Tibial artery (tissue), 4 donors: Measurements from ENCODE around the gene IQGAP2.

ENCODE experiments used
- DNase-seq, 2 donors: peaks; one replicate each; pipeline ENCODE4 v3.0.0-alpha.2; 2019
- H3K27ac ChIP-seq, 2 donors: fragments of 200-600 bp; sonication (generic) in 1 of 2; 1 replicate in 1 of 2; 2 replicates in 1 of 2; pipeline ENCODE4 v1.5.1; 2018 to 2019; ENCODE audit warnings: mild to moderate bottlenecking in 1 of 2
- H3K27me3 ChIP-seq, 2 donors: fragments of 200-600 bp; sonication (generic) in 1 of 2; one replicate each; pipeline versions ENCODE4 v1.5.1 to v1.6.0; 2016 to 2019
- H3K36me3 ChIP-seq, 3 donors: fragments of 200-600 bp; sonication (generic) in 2 of 3; one replicate each; pipeline ENCODE4 v1.5.1; 2016 to 2019; ENCODE audit warnings: mild to moderate bottlenecking in 2 of 3
- H3K4me1 ChIP-seq, 4 donors: fragments of 200-600 bp; sonication (generic) in 2 of 4; 1 replicate in 3 of 4; 2 replicates in 1 of 4; pipeline ENCODE4 v1.5.1; 2016 to 2019
- H3K4me3 ChIP-seq, 2 donors: fragments of 200-600 bp; sonication (generic) in 1 of 2; 1 replicate in 1 of 2; 2 replicates in 1 of 2; pipeline ENCODE4 v1.5.1; 2018 to 2019; ENCODE audit warnings: mild to moderate bottlenecking in 2 of 2
- H3K9me3 ChIP-seq, 3 donors: fragments of 200-600 bp; sonication (generic) in 1 of 3; one replicate each; pipeline ENCODE4 v1.5.1; 2016 to 2019
- CTCF ChIP-seq, 2 experiments: fragments of 200-600 bp in 1 of 2; fragments of 450-650 bp in 1 of 2; IDR thresholded peaks; one replicate each; pipeline ENCODE4 v1.5.1; 2017 to 2019; ENCODE audit warnings: antibody characterized with exemption in 2 of 2, mild to moderate bottlenecking in 1 of 2, moderate library complexity in 1 of 2
- intact Hi-C: fragments of 100-400 bp; cut with DNase I; formaldehyde crosslinking; loops from one replicate; pipeline ENCODE4 v1.15.0; 2023; ENCODE audit warnings: low total_unique reads

IQGAP2 gene

GRCh38 chr5:76652809-76653414 is 249.8 kb downstream of the IQGAP2 start:
- no peak overlapping the region for H3K4me3 ChIP-seq
- H3K27me3 ChIP-seq, result no peaks in the 10 kb centered on the region
- no peak for DNase-seq
- H3K4me1 ChIP-seq, result no peaks in the 10 kb centered on the region
- H3K36me3 ChIP-seq, result no peaks in the 10 kb centered on the region
- no peak overlapping the region for H3K27ac ChIP-seq
- H3K9me3 ChIP-seq, result peaks cover 0 to 15% (median 14%) of the 10 kb centered on the region in 3 donors
- no peak for TF ChIP-seq CTCF (IDR thresholded peaks at IDR 0.05)
- intact Hi-C loops, result no loop called here

DNA sequence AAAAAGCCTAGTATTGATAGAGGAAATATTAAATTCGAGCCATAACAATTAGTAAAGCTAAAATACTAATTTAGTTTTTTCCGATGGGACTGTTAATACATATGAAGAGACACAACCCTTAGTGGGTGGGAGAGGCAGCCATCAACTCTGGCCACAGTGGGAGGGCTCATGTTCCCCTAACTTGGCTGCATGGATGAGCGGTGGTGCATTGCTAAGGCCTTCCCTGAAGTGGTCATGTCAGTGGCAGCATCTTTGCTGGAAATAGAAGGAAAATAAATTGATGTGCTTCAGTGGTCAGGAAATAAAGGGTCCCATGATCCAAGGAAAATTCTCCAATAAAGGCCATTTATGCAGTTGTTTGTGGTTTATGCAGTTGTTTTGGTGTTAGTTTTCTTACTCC is 254.0 kb downstream of the IQGAP2 start:
- DNase-seq, result no peak
- Histone ChIP-seq H3K4me3 (no peak overlapping the region), H3K4me1 (no peaks in the 10 kb centered on the region), H3K9me3 (no peaks in the 10 kb centered on the region), H3K27ac (no peak overlapping the region), H3K27me3 (no peaks in the 10 kb centered on the region), H3K36me3 (no peaks in the 10 kb centered on the region)
- no peak for TF ChIP-seq CTCF (IDR thresholded peaks at IDR 0.05)
- intact Hi-C loops, result no loop called here

DNA sequence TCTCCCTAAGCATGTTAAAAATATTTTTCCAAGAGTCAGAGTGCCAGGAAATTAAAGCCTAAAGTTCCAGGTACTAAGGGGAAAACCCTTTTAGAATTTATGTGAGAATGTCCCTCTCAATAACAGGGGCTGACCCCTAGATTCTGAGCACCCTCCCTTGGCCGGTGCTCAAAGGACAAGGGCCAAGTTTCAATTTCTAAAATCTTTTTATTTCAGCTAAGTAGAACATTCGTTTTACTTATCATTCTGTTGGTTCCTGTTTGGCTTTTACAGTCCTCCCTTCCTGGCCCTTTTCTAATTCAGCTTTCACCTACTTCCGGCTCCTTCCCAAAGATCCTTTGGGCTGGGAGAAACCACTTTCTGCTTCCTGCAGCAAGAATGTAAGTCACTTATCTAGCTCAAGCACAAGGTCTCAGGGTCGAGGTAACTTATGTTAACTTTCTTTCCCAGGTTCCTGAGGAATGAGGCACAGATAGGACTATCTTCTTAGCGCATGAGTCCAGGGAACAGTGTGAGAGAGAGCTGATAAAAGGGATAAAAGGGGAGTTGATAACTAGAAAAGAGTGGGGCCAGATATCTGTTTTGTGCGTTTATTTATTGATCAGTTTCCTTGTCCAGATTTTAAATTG is 254.7 kb downstream of the IQGAP2 start:
- intact Hi-C loops, result no loop called here
- TF ChIP-seq CTCF (IDR thresholded peaks at IDR 0.05), result no peak

GRCh38 chr5:76660360-76660759 is 257.3 kb downstream of the IQGAP2 start:
- intact Hi-C loops, result no loop called here

More for the DNA sequence above, 254.7 kb downstream of the IQGAP2 start:
- DNase-seq, result no peak
- Histone ChIP-seq H3K4me1 (no peaks in the 10 kb centered on the region), H3K36me3 (no peaks in the 10 kb centered on the region), H3K4me3 (no peak overlapping the region), H3K27ac (no peak overlapping the region), H3K9me3 (no peaks in the 10 kb centered on the region), H3K27me3 (no peaks in the 10 kb centered on the region)

DNA sequence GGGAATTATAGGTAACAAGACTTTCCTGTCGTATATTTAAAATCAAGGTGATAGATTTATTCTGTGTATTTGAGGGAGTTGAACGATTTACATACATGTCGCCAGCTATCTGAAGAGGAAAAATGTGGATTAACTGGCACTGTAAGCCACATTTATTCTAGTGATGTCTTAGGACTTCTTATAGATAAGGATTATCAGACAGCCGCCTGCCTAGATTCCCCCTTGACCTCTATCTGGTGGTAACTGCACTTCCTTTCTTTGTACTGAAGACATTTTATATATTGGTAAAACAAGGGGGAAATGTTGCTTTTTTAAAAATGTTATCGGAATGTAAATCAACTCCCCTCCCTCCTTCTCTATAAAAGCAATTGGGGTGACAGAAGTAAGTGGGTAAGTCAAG is 259.4 kb downstream of the IQGAP2 start:
- no peaks in the 10 kb centered on the region for H3K27me3 ChIP-seq
- H3K27ac ChIP-seq, result no peak overlapping the region
- intact Hi-C loops, result no loop called here
- H3K36me3 ChIP-seq, result no peaks in the 10 kb centered on the region
- no peaks in the 10 kb centered on the region for H3K4me1 ChIP-seq
- no peak overlapping the region for H3K4me3 ChIP-seq
- no peak for DNase-seq
- TF ChIP-seq CTCF (IDR thresholded peaks at IDR 0.05), result no peak
- no peaks in the 10 kb centered on the region for H3K9me3 ChIP-seq

More at GRCh38 chr5:76660360-76660759, 257.3 kb downstream of the IQGAP2 start:
- no peak overlapping the region for H3K27ac ChIP-seq
- H3K4me1 ChIP-seq, result no peaks in the 10 kb centered on the region
- no peak for DNase-seq
- no peaks in the 10 kb centered on the region for H3K27me3 ChIP-seq
- TF ChIP-seq CTCF (IDR thresholded peaks at IDR 0.05), result no peak
- H3K9me3 ChIP-seq, result no peaks in the 10 kb centered on the region
- no peaks in the 10 kb centered on the region for H3K36me3 ChIP-seq
- no peak overlapping the region for H3K4me3 ChIP-seq
